PC-9 (cell line): ENCODE results near the gene PDE4B. TPM values are rescaled to one million over a fixed set of nuclear protein-coding genes. Genes with fewer than 3 reads are reported as not detected.

ENCODE experiments used
- BruUV-seq: library from RNA; stranded (reverse); fragments of 400-500 nt; replicated peaks from 2 replicates; lab custom pipeline; 2021; lab: Mats Ljungman, UMichigan
- CTCF ChIA-PET: fragments of 300-600 bp; sonication (Branson Sonifier 250); formaldehyde crosslinking; loops from one replicate; lab custom pipeline; 2022; ENCODE audit warnings: antibody characterized with exemption; lab: Charles Lee
- POLR2A ChIA-PET: fragments of 300-600 bp; sonication (Branson Sonifier 250); formaldehyde crosslinking; loops from one replicate; lab custom pipeline; 2022; ENCODE audit warnings: antibody characterized with exemption; ENCODE audit not compliant: unreplicated experiment; lab: Charles Lee
- DNase-seq, 2 experiments: peaks; one replicate each; pipeline versions ENCODE4 v3.0.0 to v3.0.0-alpha.2; 2015 to 2022; ENCODE audit warnings: mixed read lengths in 1 of 2
- H2AFZ ChIP-seq: fragments of 200-600 bp; sonication (generic); 2 replicates; pipeline ENCODE4 v1.8.1; 2017; ENCODE audit warnings: antibody characterized with exemption
- H3F3A ChIP-seq: fragments of 200-600 bp; sonication (generic); 2 replicates; pipeline ENCODE4 v1.8.1; 2017; ENCODE audit warnings: antibody characterized with exemption, mild to moderate bottlenecking, low read depth; ENCODE audit not compliant: insufficient read depth
- H3K27ac ChIP-seq: fragments of 200-600 bp; sonication (generic); 2 replicates; pipeline ENCODE4 v1.6.1; 2016; ENCODE audit warnings: mixed run types
- H3K27me3 ChIP-seq: fragments of 200-600 bp; sonication (generic); 2 replicates; pipeline ENCODE4 v1.6.1; 2016; ENCODE audit warnings: low read depth, mixed run types; ENCODE audit not compliant: insufficient read depth
- H3K36me3 ChIP-seq: fragments of 200-600 bp; sonication (generic); 2 replicates; pipeline ENCODE4 v1.6.1; 2016; ENCODE audit warnings: low read depth, mixed run types
- H3K4me1 ChIP-seq: fragments of 200-600 bp; sonication (generic); replicated peaks from 2 replicates; pipeline ENCODE4 v1.6.1; 2016; ENCODE audit warnings: mixed run types; ENCODE audit not compliant: insufficient read depth
- H3K4me2 ChIP-seq: fragments of 200-600 bp; sonication (generic); 2 replicates; pipeline ENCODE4 v1.6.1; 2017; ENCODE audit warnings: mixed run types
- H3K4me3 ChIP-seq: fragments of 200-600 bp; sonication (generic); 2 replicates; pipeline ENCODE4 v1.6.1; 2016; ENCODE audit warnings: mixed run types
- H3K79me2 ChIP-seq: fragments of 200-600 bp; sonication (generic); 2 replicates; pipeline ENCODE4 v1.6.1; 2017; ENCODE audit warnings: low read depth, mixed run types
- H3K9me2 ChIP-seq: fragments of 200-600 bp; sonication (generic); 2 replicates; pipeline ENCODE4 v1.8.1; 2017; ENCODE audit warnings: mild to moderate bottlenecking; ENCODE audit not compliant: insufficient read depth
- H3K9me3 ChIP-seq: fragments of 200-600 bp; sonication (generic); 2 replicates; pipeline ENCODE4 v1.8.1; 2016; ENCODE audit warnings: low read depth; ENCODE audit not compliant: insufficient read depth
- H4K20me1 ChIP-seq: fragments of 200-600 bp; sonication (generic); 2 replicates; pipeline ENCODE4 v1.8.1; 2017; ENCODE audit not compliant: insufficient read depth
- EZH2 ChIP-seq: fragments of 200-600 bp; sonication (generic); IDR thresholded peaks from 2 replicates; pipeline ENCODE4 v1.8.0; 2017; ENCODE audit warnings: antibody characterized with exemption, low read depth
- intact Hi-C: fragments of 100-400 bp; cut with micrococcal nuclease; formaldehyde crosslinking; loops from one replicate; pipeline ENCODE4 v1.10.0; 2022; ENCODE audit not compliant: unreplicated experiment
- total RNA-seq: library from RNA; stranded (reverse); gene quantifications from 2 replicates; pipeline ENCODE4 v1.2.3, GENCODE V29; 2021
- TF ChIP-seq, protein P1 (sequence below): fragments of 200-600 bp; sonication (generic); conservative IDR thresholded peaks from 2 replicates; pipeline ENCODE4 v1.6.1; 2017; ENCODE audit warnings: mixed run types, antibody characterized with exemption, mild to moderate bottlenecking, moderate library complexity

PDE4B gene
- total RNA-seq, 1 experiment from 2014 or later: 1.3 TPM

DNA sequence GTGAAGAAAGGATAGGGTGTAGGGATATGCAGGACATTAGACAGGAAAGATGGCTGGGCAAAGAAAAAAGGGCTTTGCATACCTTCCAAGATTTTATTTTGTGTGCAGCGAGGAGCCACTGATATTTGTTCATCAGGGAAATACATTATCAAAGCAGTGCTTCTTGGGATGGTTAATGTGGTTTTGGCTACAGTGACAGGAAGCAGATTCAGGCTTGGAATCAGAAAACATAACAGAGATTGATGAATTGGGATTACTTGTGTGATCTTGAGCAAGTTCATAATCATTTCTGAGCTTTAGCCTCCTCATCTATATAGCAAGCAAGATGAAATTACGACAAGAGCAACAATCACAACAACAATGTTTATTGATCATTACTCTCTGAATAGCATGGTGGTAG lies 492.1 kb downstream of the PDE4B start:
- CTCF ChIA-PET: no interaction called here
- Histone ChIP-seq H3K27me3 (no peaks in the 10 kb centered on the region), H3K27ac (no peak overlapping the region), H4K20me1 (no peaks in the 10 kb centered on the region), H3K4me2 (no peak overlapping the region), H3F3A (no peaks in the 10 kb centered on the region), H3K4me3 (no peak overlapping the region), H3K4me1 (no peaks in the 10 kb centered on the region), H2AFZ (no peak overlapping the region), H3K9me3 (no peaks in the 10 kb centered on the region), H3K9me2 (no peaks in the 10 kb centered on the region), H3K36me3 (no peaks in the 10 kb centered on the region), H3K79me2 (no peaks in the 10 kb centered on the region)
- intact Hi-C loops: no loop called here
- TF ChIP-seq, protein P1, sequence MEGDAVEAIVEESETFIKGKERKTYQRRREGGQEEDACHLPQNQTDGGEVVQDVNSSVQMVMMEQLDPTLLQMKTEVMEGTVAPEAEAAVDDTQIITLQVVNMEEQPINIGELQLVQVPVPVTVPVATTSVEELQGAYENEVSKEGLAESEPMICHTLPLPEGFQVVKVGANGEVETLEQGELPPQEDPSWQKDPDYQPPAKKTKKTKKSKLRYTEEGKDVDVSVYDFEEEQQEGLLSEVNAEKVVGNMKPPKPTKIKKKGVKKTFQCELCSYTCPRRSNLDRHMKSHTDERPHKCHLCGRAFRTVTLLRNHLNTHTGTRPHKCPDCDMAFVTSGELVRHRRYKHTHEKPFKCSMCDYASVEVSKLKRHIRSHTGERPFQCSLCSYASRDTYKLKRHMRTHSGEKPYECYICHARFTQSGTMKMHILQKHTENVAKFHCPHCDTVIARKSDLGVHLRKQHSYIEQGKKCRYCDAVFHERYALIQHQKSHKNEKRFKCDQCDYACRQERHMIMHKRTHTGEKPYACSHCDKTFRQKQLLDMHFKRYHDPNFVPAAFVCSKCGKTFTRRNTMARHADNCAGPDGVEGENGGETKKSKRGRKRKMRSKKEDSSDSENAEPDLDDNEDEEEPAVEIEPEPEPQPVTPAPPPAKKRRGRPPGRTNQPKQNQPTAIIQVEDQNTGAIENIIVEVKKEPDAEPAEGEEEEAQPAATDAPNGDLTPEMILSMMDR: no peak
- TF ChIP-seq EZH2: no peak
- DNase-seq: no peak
- no TSS peak for BruUV-seq
- POLR2A ChIA-PET: no interaction called here

GRCh38 chr1:66285618-66286270 lies 493.0 kb downstream of the PDE4B start:
- Histone ChIP-seq H4K20me1 (no peaks in the 10 kb centered on the region), H3K79me2 (no peaks in the 10 kb centered on the region), H2AFZ (no peak overlapping the region), H3K27me3 (no peaks in the 10 kb centered on the region), H3K4me1 (no peaks in the 10 kb centered on the region), H3K27ac (no peak overlapping the region), H3K4me2 (no peak overlapping the region), H3K9me2 (no peaks in the 10 kb centered on the region), H3K4me3 (no peak overlapping the region), H3K36me3 (no peaks in the 10 kb centered on the region), H3K9me3 (no peaks in the 10 kb centered on the region), H3F3A (no peaks in the 10 kb centered on the region)
- TF ChIP-seq, protein P1: no peak
- TF ChIP-seq EZH2: no peak
- intact Hi-C loops: no loop called here
- CTCF ChIA-PET: no interaction called here
- BruUV-seq: no TSS peak
- no peak for DNase-seq
- POLR2A ChIA-PET: no interaction called here

GRCh38 chr1:66286307-66286706 lies 493.6 kb downstream of the PDE4B start:
- Histone ChIP-seq H3K27ac (no peak overlapping the region), H3K4me1 (no peaks in the 10 kb centered on the region), H3K9me3 (no peaks in the 10 kb centered on the region), H3K9me2 (no peaks in the 10 kb centered on the region), H3K4me3 (no peak overlapping the region), H3K27me3 (no peaks in the 10 kb centered on the region), H4K20me1 (no peaks in the 10 kb centered on the region), H3K36me3 (no peaks in the 10 kb centered on the region), H3K79me2 (no peaks in the 10 kb centered on the region), H3K4me2 (no peak overlapping the region), H3F3A (no peaks in the 10 kb centered on the region), H2AFZ (no peak overlapping the region)
- no TSS peak for BruUV-seq
- ChIA-PET CTCF (no interaction called here), POLR2A (no interaction called here)
- intact Hi-C loops: no loop called here
- no peak for TF ChIP-seq EZH2
- TF ChIP-seq, protein P1: no peak
- no peak for DNase-seq
